Ovary (tissue), 3 donors: ENCODE measurements around the gene TMEM45A.

Experiments
- EP300 ChIP-seq: sonication (generic); formaldehyde crosslinking; IDR thresholded peaks from one replicate; pipeline ENCODE4 v1.6.1; 2017; ENCODE audit warnings: antibody characterized with exemption
- POLR2A ChIP-seq: fragments of 450-650 bp; IDR thresholded peaks from one replicate; pipeline ENCODE4 v1.6.1; 2017; ENCODE audit warnings: antibody characterized with exemption, mild to moderate bottlenecking, moderate library complexity
- TF ChIP-seq, protein P1 (sequence below), 3 donors: fragments of 450-650 bp in 2 of 3; fragments of 200-600 bp in 1 of 3; IDR thresholded peaks; one replicate each; pipeline versions ENCODE4 v1.5.1 to v1.8.0; 2016 to 2022; ENCODE audit warnings: antibody characterized with exemption in 3 of 3, mild to moderate bottlenecking in 1 of 3
- donor health status: DM: no; HTN: no; CAD: no.

DNA sequence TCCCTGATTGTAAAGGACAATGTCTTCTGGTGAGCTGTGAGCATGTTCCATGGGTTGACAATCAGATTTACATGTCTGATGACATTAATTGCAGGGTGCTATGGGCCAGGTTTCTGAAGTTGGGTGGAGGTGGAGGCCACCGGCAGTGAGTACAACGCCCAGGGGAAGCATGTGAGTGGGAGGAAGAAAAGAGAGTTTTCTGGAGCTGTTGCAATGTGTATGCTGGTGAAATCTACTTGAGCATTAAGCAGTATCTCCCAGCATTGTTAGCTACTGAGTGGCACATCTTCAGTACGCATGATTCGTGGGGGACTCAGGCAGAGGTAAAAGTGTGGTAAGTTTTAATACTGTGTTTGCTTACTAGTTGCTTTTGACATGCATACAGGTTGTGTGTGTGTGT, 26.6 kb downstream of the TMEM45A start:
- TF ChIP-seq POLR2A, result no peak
- TF ChIP-seq, protein P1, sequence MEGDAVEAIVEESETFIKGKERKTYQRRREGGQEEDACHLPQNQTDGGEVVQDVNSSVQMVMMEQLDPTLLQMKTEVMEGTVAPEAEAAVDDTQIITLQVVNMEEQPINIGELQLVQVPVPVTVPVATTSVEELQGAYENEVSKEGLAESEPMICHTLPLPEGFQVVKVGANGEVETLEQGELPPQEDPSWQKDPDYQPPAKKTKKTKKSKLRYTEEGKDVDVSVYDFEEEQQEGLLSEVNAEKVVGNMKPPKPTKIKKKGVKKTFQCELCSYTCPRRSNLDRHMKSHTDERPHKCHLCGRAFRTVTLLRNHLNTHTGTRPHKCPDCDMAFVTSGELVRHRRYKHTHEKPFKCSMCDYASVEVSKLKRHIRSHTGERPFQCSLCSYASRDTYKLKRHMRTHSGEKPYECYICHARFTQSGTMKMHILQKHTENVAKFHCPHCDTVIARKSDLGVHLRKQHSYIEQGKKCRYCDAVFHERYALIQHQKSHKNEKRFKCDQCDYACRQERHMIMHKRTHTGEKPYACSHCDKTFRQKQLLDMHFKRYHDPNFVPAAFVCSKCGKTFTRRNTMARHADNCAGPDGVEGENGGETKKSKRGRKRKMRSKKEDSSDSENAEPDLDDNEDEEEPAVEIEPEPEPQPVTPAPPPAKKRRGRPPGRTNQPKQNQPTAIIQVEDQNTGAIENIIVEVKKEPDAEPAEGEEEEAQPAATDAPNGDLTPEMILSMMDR (IDR thresholded peaks at IDR 0.05), result no peak
- TF ChIP-seq EP300, result no peak
